HepG2 (cell line): ENCODE measurements around the gene ANKFY1. TPM values are rescaled to one million over a fixed set of nuclear protein-coding genes. Genes with fewer than 3 reads are reported as not detected.

Experiments used
- ATAC-seq: fragments of 200-7000 bp; cut with Tn5 transposase; 3 replicates; pipeline ENCODE4 v1.9.1; 2020; ENCODE audit warnings: mild to moderate bottlenecking, moderate library complexity
- BruUV-seq: library from RNA; stranded (reverse); fragments of 400-500 nt; replicated peaks from 2 replicates; lab custom pipeline; 2021; lab: Mats Ljungman, UMichigan
- CTCF ChIA-PET: fragments of 300-600 bp; formaldehyde crosslinking; extraction: SDS; loops from one replicate; lab custom pipeline; 2021; ENCODE audit warnings: low total read pairs, inconsistent platforms, low intra/inter-chr PET ratio; lab: Yijun Ruan, JAX
- POLR2A ChIA-PET: fragments of 350-600 bp; sonication (Branson Sonifier 250); formaldehyde crosslinking; loops from one replicate; lab custom pipeline; 2020; ENCODE audit warnings: antibody characterized with exemption, inconsistent platforms; lab: Yijun Ruan, JAX
- DNase-seq: peaks from one replicate; pipeline ENCODE4 v3.0.0-alpha.2; 2015; ENCODE audit warnings: low spot score
- FAIRE-seq: peaks from 3 replicates; lab custom pipeline; 2011; peaks lifted over from hg19 to GRCh38; lab: Jason Lieb, UNC
- H2AFZ ChIP-seq: one replicate; pipeline ENCODE4 v1.6.1; 2011; ENCODE audit warnings: low read length, inconsistent platforms
- H3K27ac ChIP-seq: fragments of 300-600 bp; 3 replicates; pipeline ENCODE4 v1.8.0; 2011; ENCODE audit warnings: mixed run types, mild to moderate bottlenecking, mixed read lengths, low read length, inconsistent platforms; ENCODE audit not compliant: insufficient read depth; ENCODE audit errors: extremely low read length
- H3K27me3 ChIP-seq, 2 experiments: fragments of 200-600 bp in 1 of 2; 2 replicates in 1 of 2; 3 replicates in 1 of 2; pipeline versions ENCODE4 v1.6.0 to v1.8.0; 2011; ENCODE audit warnings: low read length in 2 of 2, mild to moderate bottlenecking in 2 of 2, moderate library complexity in 2 of 2, inconsistent platforms in 1 of 2; ENCODE audit not compliant: insufficient read depth in 2 of 2, control insufficient read depth in 1 of 2
- H3K36me3 ChIP-seq, 2 experiments: fragments of 200-600 bp in 1 of 2; replicated peaks in 1 of 2; 2 replicates in 1 of 2; 3 replicates in 1 of 2; pipeline versions ENCODE4 v1.5.1 to v1.8.0; 2011; ENCODE audit warnings: low read length in 2 of 2, inconsistent platforms in 1 of 2; ENCODE audit not compliant: insufficient read depth in 2 of 2, control insufficient read depth in 1 of 2
- H3K4me1 ChIP-seq: 2 replicates; pipeline ENCODE4 v1.5.1; 2012; ENCODE audit warnings: low read length, inconsistent platforms; ENCODE audit not compliant: insufficient read depth
- H3K4me2 ChIP-seq: 2 replicates; pipeline ENCODE4 v1.6.0; 2011; ENCODE audit warnings: low read depth, low read length, inconsistent platforms
- H3K4me3 ChIP-seq, 3 experiments: fragments of 200-600 bp in 1 of 3; sonication (generic), shearing (Covaris generic) in 1 of 3; replicated peaks in 1 of 3; 2 replicates each; pipeline ENCODE4 v1.5.1; 2011 to 2016; ENCODE audit warnings: low read length in 3 of 3, inconsistent platforms in 2 of 3, low read depth in 2 of 3, mild to moderate bottlenecking in 2 of 3, control low read depth in 1 of 3, mixed read lengths in 1 of 3; ENCODE audit not compliant: insufficient read depth in 1 of 3
- H3K79me2 ChIP-seq: one replicate; pipeline ENCODE4 v1.6.1; 2011; ENCODE audit warnings: low read length, inconsistent platforms; ENCODE audit not compliant: insufficient read depth
- H3K9ac ChIP-seq: 2 replicates; pipeline ENCODE4 v1.6.0; 2011; ENCODE audit warnings: mild to moderate bottlenecking, low read depth, low read length, inconsistent platforms; ENCODE audit not compliant: insufficient read depth
- H3K9me3 ChIP-seq: 2 replicates; pipeline ENCODE4 v1.5.1; 2012; ENCODE audit warnings: mild to moderate bottlenecking, low read length
- H4K20me1 ChIP-seq: 2 replicates; pipeline ENCODE4 v1.6.0; 2011; ENCODE audit warnings: inconsistent platforms, mild to moderate bottlenecking, low read length, moderate library complexity; ENCODE audit not compliant: insufficient read depth
- ATF5 ChIP-seq: sonication (generic); formaldehyde crosslinking; IDR thresholded peaks from 2 replicates; pipeline ENCODE4 v1.4.0; 2020; ENCODE audit warnings: mild to moderate bottlenecking, low read depth, missing genetic modification reagents
- HNRNPH1 ChIP-seq: fragments of 200-400 bp; formaldehyde crosslinking; optimal IDR thresholded peaks from 2 replicates; pipeline ENCODE3; 2017; ENCODE audit warnings: mild to moderate bottlenecking, low read depth, low read length
- NFKB2 ChIP-seq: sonication (generic); formaldehyde crosslinking; IDR thresholded peaks from 2 replicates; pipeline ENCODE4 v1.4.0; 2020; ENCODE audit warnings: missing genetic modification reagents, borderline replicate concordance
- ZFYVE20 ChIP-seq: sonication (generic); formaldehyde crosslinking; IDR thresholded peaks from 2 replicates; pipeline ENCODE4 v1.8.0; 2023; ENCODE audit warnings: low read depth, mild to moderate bottlenecking, moderate library complexity, missing genetic modification reagents, borderline replicate concordance
- ZNF766 ChIP-seq: sonication (generic); formaldehyde crosslinking; IDR thresholded peaks from 2 replicates; pipeline ENCODE4 v1.5.0; 2020; ENCODE audit warnings: missing genetic modification reagents, borderline replicate concordance
- ZSCAN30 ChIP-seq: sonication (generic); formaldehyde crosslinking; IDR thresholded peaks from 2 replicates; pipeline ENCODE4 v1.5.0; 2020; ENCODE audit warnings: mild to moderate bottlenecking, missing genetic modification reagents
- in situ Hi-C: cut with HindIII; loops from 2 replicates; pipeline ENCODE4 v1.10.0; 2017; ENCODE audit warnings: low pct_unique_long_range_greater_than_20kb; ENCODE audit not compliant: extremely low pct_ligation_motif_present
- intact Hi-C: fragments of 100-400 bp; cut with micrococcal nuclease; formaldehyde crosslinking; loops from one replicate; pipeline ENCODE4 v1.10.0; 2022; ENCODE audit not compliant: unreplicated experiment
- polyA plus RNA-seq, 8 experiments: library from polyadenylated mRNA; depleted of rRNA in 3 of 8; stranded (reverse) in 7 of 8; unstranded in 1 of 8; fragments of >200 nt; fragmentation: Illumina TruSeq in 4 of 8; extraction: Trizol in 4 of 8; gene quantifications; 2 replicates each; pipeline versions ENCODE4 v1.2.1 to v1.2.3, GENCODE V29; 2011 to 2016; ENCODE audit warnings: low read depth in 4 of 8, missing spikeins in 1 of 8, mixed read lengths in 1 of 8; ENCODE audit not compliant: insufficient read depth in 1 of 8
- total RNA-seq, 5 experiments: library from RNA; depleted of rRNA; stranded (reverse); fragments of >200 nt; fragmentation: Illumina TruSeq; extraction: Trizol; gene quantifications; 2 replicates each; pipeline ENCODE4 v1.2.3, GENCODE V29; 2016; ENCODE audit warnings: low read depth in 1 of 5
- TF ChIP-seq, protein P1 (sequence below): sonication (generic); formaldehyde crosslinking; IDR thresholded peaks from 2 replicates; pipeline ENCODE4 v1.4.0; 2020; ENCODE audit warnings: missing genetic modification reagents

ANKFY1 gene
- total and polyA plus RNA-seq, 2 of the 13 experiments (the other 11 are each of a cell fraction or from before 2014, with no cell fraction given): 11.9 to 16.8 TPM

GRCh38 chr17:4234401-4234800, 29.4 kb downstream of the ANKFY1 start:
- intact Hi-C loops (no loop called here), in situ Hi-C loops (no loop called here)
- TF ChIP-seq ZSCAN30 (CRISPR knock-in tag): no peak
- TF ChIP-seq, protein P1, sequence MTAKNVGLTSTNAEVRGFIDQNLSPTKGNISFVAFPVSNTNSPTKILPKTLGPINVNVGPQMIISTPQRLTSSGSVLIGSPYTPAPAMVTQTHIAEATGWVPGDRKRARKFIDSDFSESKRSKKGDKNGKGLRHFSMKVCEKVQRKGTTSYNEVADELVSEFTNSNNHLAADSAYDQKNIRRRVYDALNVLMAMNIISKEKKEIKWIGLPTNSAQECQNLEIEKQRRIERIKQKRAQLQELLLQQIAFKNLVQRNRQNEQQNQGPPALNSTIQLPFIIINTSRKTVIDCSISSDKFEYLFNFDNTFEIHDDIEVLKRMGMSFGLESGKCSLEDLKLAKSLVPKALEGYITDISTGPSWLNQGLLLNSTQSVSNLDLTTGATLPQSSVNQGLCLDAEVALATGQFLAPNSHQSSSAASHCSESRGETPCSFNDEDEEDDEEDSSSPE (CRISPR knock-in tag): no peak
- no peak for TF ChIP-seq ZNF766
- TF ChIP-seq ATF5 (CRISPR knock-in tag): no peak
- TF ChIP-seq NFKB2 (CRISPR knock-in tag): no peak
- TF ChIP-seq HNRNPH1: no peak
- TF ChIP-seq ZFYVE20 (CRISPR knock-in tag): no peak
- H3K9me3 ChIP-seq: no peaks in the 10 kb centered on the region
- H3K27ac ChIP-seq: no peak overlapping the region
- peaks cover 10 to 43% of the 10 kb centered on the region in 2 experiments for H3K36me3 ChIP-seq
- ATAC-seq (no peak), FAIRE-seq (no peak), DNase-seq (no peak)
- H4K20me1 ChIP-seq: no peaks in the 10 kb centered on the region
- ChIA-PET POLR2A (no interaction called here), CTCF (no interaction called here)
- H3K4me3 ChIP-seq: no peak overlapping the region
- no peaks in the 10 kb centered on the region for H3K79me2 ChIP-seq
- H2AFZ ChIP-seq: no peak overlapping the region
- no peak overlapping the region for H3K9ac ChIP-seq
- H3K27me3 ChIP-seq: no peaks in the 10 kb centered on the region
- BruUV-seq: no TSS peak
- no peak overlapping the region for H3K4me2 ChIP-seq
- H3K4me1 ChIP-seq: no peaks in the 10 kb centered on the region
